GM12892 (cell line): ENCODE data around the gene PCF11.

Source experiments
- DNase-seq: peaks from one replicate; pipeline ENCODE4 v3.0.0; 2011; ENCODE audit not compliant: insufficient read length
- FAIRE-seq: peaks from 2 replicates; lab custom pipeline; 2011; peaks lifted over from hg19 to GRCh38; lab: Jason Lieb, UNC
- POLR2A ChIP-seq: IDR thresholded peaks from 2 replicates; pipeline ENCODE4 v1.6.1; 2011; ENCODE audit warnings: low read depth, low read length, control low read depth
- POLR2AphosphoS5 ChIP-seq: IDR thresholded peaks from 2 replicates; pipeline ENCODE4 v1.6.1; 2011; ENCODE audit warnings: low read depth, low read length, control low read depth
- TAF1 ChIP-seq: IDR thresholded peaks from 2 replicates; pipeline ENCODE4 v1.6.1; 2011; ENCODE audit warnings: low read depth, mild to moderate bottlenecking, control low read depth, low read length, borderline replicate concordance

The PCF11 gene

DNA sequence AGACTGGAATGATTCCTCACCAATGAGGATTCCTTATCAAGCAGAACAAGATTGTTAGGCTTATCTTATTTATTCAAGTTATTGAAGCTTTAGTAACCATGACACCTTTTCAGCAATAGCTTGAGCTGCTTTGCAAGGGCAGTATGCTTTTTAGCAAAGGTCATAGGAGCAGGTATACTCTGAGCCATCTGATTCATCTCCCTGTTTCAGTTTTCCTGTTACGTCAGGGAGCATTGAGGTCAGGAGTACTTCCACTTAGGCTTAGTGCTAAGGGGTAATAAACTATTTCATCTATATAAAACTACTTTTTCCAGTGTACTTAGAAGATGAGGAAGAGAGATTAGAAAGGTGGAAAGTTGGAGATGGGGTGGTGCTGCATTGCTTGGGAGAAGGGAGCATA lies 18.9 kb downstream of the PCF11 start:
- DNase-seq, result no peak
- no peak for FAIRE-seq
- no peak for TF ChIP-seq POLR2A
- no peak for TF ChIP-seq TAF1
- no peak for TF ChIP-seq POLR2AphosphoS5

DNA sequence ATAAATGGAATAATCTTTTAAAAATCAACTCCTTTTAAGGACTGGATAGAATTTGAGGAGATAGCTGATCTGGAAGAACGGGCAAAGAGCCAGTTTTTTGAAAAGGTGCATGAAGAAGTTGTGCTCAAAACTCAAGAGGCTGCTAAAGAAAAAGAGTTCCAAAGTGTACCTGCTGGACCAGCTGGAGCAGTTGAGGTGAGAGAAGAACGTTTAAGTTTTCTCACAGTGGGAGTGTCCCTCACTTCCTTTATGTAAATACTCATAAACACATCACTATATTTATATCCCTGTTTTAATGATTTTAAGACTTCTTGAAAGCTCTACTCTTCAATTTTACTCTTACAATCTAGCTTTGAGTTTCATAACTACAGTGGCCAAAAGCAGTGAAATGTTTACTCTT lies 24.9 kb downstream of the PCF11 start:
- TF ChIP-seq POLR2A (no peak), TAF1 (no peak), POLR2AphosphoS5 (no peak)
- DNase-seq (no peak), FAIRE-seq (peak; percentile 50)

DNA sequence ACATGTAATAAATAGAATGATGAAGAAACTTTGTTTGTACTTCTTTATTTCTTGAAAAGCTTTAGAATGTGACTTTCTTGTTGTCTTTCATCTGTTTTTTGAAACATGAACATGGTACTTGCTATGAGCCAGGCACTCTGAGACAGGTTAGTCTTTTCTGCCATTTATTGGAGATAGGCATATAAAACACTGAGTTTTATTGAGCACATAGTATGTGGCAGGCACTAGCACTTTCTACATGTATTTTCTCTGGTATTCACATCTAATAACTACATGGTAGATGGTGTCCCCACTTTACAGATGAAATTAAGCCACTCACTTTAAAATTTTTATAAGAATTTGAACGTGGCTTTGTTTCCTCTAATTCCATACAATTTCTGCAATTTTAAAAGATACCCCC lies 28.8 kb downstream of the PCF11 start:
- no peak for DNase-seq
- FAIRE-seq, result no peak
- no peak for TF ChIP-seq POLR2A
- no peak for TF ChIP-seq POLR2AphosphoS5
- TF ChIP-seq TAF1, result no peak

DNA sequence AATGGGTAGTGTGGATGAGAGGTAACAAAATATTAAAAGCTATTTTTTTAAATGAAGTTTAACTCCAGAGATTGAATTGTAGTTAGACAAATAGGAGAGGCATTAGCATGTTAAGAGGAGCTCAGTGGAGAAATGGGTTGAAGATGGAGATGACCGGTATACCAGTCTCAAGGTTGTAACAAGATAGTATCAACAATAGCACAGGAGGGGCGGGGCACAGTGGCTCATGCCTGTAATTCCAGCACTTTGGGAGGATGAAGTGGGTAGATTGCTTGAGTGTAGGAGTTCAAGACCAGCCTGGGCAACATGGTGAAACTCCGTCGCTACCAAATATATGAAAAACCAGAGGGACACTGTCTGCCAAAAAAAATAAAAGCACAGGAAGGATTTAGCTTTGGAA lies 30.5 kb downstream of the PCF11 start:
- TF ChIP-seq POLR2A (no peak), POLR2AphosphoS5 (no peak), TAF1 (no peak)
- FAIRE-seq, result no peak
- no peak for DNase-seq

DNA sequence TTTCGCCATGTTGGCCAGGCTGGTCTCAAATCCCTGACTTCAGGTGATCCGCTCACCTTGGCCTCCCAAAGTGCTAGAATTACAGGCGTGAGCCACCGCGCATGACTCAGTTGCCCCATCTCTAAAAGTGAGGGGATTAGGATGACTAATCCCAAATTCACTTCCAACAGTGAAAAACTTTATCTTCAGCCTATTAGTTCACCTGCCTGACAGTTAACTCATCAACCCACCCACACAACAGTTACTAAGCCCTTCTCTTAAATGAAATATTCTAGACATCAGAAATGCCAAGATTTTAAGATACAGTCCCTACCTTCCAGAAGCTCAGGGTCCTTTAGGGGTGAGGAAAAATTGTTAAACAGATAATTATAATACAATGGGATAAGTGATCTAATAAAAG lies 34.6 kb downstream of the PCF11 start:
- FAIRE-seq (no peak), DNase-seq (no peak)
- TF ChIP-seq TAF1 (no peak), POLR2AphosphoS5 (no peak), POLR2A (no peak)

DNA sequence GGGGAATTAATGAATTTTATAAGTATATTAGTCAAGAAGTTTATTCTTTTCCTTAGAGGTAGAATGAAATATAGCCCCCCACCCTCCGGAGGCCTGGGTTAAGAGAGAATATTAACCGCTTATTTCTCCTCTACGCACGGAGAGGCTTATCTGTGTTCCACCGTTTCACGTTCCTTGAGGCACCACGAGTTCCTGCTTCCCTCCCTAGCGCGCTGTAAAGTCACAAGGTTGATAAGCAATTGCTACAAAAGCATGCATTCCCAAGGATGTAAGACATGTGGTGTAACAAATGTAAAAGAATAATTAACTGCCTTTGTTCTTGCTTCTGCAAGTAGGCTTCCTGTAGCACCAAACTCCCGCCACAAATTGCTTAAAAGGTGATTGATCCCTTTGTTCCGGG lies 35.1 kb downstream of the PCF11 start:
- TF ChIP-seq POLR2AphosphoS5 (no peak), TAF1 (no peak), POLR2A (no peak)
- no peak for DNase-seq
- FAIRE-seq, result no peak

DNA sequence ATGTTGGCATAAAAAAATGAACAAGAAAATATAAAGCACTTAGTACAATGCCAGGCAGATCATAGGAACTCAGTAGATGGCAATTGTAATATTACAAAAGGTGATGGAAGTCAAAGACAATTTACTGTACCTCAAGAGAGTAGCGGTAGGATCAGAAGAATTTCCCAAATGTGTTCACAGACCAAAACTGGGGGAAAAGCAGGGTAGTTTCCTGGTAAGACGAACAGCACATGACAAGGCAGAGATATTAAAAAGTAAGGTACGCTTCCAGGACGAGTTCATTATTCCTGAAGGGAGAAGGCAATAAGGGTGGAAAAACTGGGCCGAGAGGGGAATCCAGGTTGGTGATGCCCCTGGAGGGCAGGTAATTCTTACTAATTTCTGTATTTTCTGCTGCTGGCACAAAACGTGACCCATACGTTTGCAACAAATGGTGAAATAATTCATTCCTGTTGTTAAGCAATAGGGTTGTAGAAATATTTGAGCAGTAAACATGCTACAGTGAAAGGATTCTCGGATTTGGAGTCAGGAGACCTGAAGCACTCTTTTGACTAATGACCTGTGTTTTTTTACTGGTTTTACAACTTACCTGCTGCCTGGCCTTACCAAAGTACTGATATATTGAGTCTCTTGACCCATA lies 35.8 kb downstream of the PCF11 start:
- DNase-seq (no peak), FAIRE-seq (no peak)
- no peak for TF ChIP-seq TAF1
- no peak for TF ChIP-seq POLR2AphosphoS5
- TF ChIP-seq POLR2A, result no peak

DNA sequence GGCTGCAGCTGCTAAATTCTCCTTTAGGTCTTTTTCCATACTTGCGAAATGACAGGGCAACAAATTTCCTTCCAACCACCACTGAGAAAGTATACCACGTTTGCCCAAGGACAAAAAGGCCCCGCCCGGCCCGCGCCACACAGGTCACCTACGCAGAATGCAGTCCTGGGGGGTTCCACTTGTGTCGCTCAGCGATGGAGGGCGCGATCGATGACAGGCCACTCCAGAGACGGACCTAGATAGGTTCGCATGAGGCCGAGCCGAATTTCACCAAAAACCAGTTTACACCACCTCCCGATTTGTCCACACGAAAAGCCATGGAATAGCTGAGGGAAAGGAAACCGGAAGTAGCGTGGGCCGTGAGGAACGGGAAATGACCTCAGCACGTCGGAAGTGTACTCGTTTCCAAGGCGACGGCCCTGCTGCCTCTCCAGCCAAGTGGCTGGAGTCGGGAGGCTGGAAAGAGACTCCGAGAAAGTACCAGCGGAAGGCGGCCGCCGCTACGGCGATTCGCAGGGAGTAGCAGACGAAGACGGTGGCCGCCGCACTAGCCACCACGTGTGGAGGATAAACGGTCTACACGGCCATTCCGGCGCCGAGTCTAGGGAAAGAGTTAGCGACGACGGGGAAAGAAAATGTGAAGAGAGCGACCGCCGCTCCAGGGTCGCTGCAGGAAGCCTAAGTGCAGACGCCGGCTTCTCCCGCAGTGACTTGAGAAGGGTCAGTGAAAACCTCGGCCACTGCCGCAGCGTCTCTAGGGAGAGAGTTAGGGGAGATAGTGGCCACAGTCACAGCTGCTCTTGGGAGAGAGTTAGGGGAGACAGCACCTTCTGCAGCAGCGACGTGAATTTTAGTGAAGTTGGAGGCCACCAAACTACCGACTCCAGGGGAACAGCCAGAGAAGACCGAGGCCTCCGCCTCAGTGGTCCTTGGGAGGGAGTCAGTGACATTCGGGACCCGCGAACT lies 36.7 kb downstream of the PCF11 start, which contains the start of gene ANKRD42:
ANKRD42 (plus strand) TSS at position 398 of the 966 bp plus-strand sequence. CDS start 959 bp downstream, outside the sequence.
- FAIRE-seq (peak; percentile 100), DNase-seq (peak; percentile 82)
- TF ChIP-seq POLR2A, result 0 out of 2 replicates have a peak, but pooled peaks have one; percentile 46
- no peak for TF ChIP-seq TAF1
- no peak for TF ChIP-seq POLR2AphosphoS5

DNA sequence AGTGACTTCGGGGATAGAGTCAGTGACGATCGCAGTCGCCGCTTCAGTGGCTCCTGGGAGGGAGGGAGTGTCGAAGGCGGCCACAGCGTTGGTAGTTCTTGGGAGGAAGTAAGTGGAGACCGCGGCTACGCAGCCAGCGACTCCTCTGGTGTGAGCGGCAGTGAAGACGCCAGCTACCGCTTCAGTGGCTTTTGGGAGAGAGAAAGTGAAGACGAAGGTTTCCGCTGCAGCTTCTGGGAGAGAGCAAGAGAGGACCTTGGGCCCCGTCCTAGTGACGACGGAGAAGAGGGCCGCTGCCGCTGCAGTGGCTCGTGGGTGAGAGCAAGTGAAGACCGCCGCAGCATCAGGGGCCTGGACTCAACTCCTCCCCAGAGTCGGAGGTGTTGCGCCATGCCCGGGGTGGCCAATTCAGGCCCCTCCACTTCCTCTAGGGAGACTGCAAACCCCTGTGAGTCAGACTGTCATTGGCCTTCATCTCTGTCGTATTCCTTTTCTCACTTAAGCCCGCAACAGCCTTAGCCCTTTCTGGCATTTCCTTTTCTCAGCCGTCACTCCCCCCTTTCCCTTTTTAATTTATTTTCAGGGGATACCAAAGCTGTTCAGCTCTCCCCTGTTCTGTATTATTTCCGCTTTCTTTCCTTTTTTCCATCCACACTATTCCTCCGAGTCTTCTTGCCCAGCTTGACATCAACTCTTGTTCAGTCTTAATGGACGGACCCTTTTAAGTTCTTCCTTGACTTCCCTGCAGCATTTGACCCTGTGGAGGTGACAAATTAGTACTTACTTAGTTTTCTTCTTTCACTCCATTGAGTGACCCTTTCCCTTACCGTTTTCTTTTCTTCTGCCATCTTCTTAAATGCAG lies 37.6 kb downstream of the PCF11 start:
- TF ChIP-seq POLR2AphosphoS5, result no peak
- TF ChIP-seq POLR2A, result no peak
- TF ChIP-seq TAF1, result no peak

DNA sequence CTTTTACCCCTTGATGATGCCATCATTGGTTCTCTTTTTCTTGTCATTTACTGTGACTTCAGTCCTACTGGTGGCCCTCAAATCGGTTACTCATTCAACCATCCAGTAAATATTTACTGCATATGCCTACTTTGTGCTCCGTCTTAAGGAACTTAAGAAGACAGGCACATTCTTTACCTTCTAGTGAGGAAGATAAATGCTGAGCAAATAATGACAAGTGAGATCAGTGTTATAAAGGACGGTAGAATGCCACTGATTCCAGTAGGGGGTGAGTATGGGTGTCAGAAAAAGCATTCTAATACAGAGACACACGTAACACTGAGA lies 38.2 kb downstream of the PCF11 start:
- TF ChIP-seq POLR2AphosphoS5 (no peak), TAF1 (no peak), POLR2A (no peak)
- DNase-seq, result no peak
- FAIRE-seq, result peak; percentile 14

More for the DNA sequence above, 37.6 kb downstream of the PCF11 start:
- DNase-seq (peak; percentile 47), FAIRE-seq (peak; percentile 82)

DNA sequence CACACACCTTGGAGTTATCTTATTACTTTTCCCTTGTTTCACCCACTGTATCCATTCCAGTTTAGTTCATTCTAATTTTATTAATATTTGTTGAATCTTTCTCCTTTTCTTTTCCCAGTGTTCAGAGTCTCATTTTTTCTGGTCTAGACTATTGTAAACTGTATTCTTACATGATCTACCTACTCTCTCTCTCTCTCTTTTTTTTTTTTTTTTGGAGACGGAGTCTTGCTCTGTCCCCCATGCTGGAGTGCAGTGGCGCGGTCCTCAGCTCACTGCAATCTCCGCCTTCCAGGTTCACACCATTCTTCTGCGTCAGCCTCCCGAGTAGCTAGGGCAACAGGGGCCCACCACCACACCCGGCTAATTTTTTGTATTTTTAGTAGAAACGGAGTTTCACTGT lies 38.7 kb downstream of the PCF11 start:
- FAIRE-seq, result no peak
- TF ChIP-seq POLR2A, result no peak
- TF ChIP-seq TAF1, result no peak
- TF ChIP-seq POLR2AphosphoS5, result no peak
- no peak for DNase-seq
